RWPE2 (cell line): ENCODE results near the gene FAM174C.

Experiments
- ATAC-seq: fragments of 200-7000 bp; cut with Tn5 transposase; 3 replicates; pipeline ENCODE4 v1.9.1; 2021; ENCODE audit warnings: low read depth
- DNase-seq: peaks from one replicate; pipeline ENCODE4 v3.0.0-alpha.2; 2020; ENCODE audit warnings: low spot score
- H3K27ac ChIP-seq: fragments of 450-650 bp; 2 replicates; pipeline ENCODE4 v1.5.1; 2017; ENCODE audit warnings: mild to moderate bottlenecking; ENCODE audit not compliant: poor library complexity, severe bottlenecking
- H3K27me3 ChIP-seq: fragments of 250-450 bp; sonication (Bioruptor Pico); 2 replicates; pipeline ENCODE4 v1.5.1; 2021; ENCODE audit warnings: mild to moderate bottlenecking, moderate library complexity; ENCODE audit not compliant: insufficient read depth, poor library complexity, severe bottlenecking
- H3K36me3 ChIP-seq: fragments of 250-450 bp; sonication (Bioruptor Pico); 2 replicates; pipeline ENCODE4 v1.5.1; 2020; ENCODE audit warnings: low read depth, mild to moderate bottlenecking, moderate library complexity
- H3K4me1 ChIP-seq: fragments of 250-450 bp; sonication (Bioruptor Pico); 2 replicates; pipeline ENCODE4 v1.5.1; 2021; ENCODE audit warnings: mild to moderate bottlenecking, moderate library complexity; ENCODE audit not compliant: insufficient read depth, poor library complexity, severe bottlenecking
- H3K4me3 ChIP-seq: fragments of 250-450 bp; sonication (Bioruptor Pico); 2 replicates; pipeline ENCODE4 v1.5.1; 2021; ENCODE audit warnings: mild to moderate bottlenecking, moderate library complexity; ENCODE audit not compliant: severe bottlenecking
- H3K9me3 ChIP-seq: fragments of 250-450 bp; sonication (Bioruptor Pico); 2 replicates; pipeline ENCODE4 v1.5.1; 2021; ENCODE audit warnings: mild to moderate bottlenecking, moderate library complexity; ENCODE audit not compliant: severe bottlenecking
- TF ChIP-seq, protein P1 (sequence below): fragments of 450-650 bp; IDR thresholded peaks from one replicate; pipeline ENCODE4 v1.5.1; 2017; ENCODE audit warnings: mild to moderate bottlenecking, moderate library complexity; ENCODE audit not compliant: poor library complexity, severe bottlenecking

Gene FAM174C

DNA sequence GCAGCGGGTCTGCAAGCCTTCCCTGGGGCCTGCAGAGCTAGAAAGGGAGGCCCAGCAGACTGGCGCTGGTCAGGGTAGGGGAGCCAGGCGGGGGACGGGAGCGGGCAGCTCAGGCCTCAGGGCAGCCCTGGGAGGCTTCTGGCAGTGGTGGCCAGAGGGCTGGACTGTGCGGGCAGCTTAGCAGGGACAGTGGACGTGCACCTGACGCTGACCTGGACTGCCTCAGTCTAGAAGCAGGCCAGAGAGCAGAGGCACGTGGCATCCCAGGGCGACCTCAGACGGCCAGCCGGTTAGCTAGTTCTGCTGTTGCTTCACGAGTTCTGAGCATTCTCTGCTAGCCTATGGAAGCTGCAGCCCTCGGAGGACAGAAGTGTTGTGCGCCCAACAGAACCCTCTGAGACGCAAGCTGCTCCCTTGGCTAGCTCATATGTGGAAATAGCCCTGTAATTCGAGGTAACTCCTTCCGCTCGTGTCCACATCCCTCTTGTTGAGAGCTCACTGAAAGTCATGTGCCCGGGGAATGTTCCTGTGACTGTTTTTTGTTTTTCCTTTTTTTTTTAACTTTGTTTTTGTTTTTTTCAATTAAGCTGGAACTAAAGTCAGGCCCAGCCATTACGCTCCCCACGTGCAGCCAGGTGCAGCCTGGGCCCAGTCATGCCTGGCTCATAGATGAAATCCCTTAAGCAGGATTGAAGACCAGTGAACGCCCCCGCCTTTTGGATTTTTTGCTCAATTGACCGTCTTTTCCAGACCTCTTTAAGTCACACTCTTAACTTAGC lies 1.9 kb upstream of the FAM174C start:
- DNase-seq: no peak
- peaks cover 4% of the 10 kb centered on the region for H3K4me1 ChIP-seq
- no peaks in the 10 kb centered on the region for H3K27me3 ChIP-seq
- TF ChIP-seq, protein P1, sequence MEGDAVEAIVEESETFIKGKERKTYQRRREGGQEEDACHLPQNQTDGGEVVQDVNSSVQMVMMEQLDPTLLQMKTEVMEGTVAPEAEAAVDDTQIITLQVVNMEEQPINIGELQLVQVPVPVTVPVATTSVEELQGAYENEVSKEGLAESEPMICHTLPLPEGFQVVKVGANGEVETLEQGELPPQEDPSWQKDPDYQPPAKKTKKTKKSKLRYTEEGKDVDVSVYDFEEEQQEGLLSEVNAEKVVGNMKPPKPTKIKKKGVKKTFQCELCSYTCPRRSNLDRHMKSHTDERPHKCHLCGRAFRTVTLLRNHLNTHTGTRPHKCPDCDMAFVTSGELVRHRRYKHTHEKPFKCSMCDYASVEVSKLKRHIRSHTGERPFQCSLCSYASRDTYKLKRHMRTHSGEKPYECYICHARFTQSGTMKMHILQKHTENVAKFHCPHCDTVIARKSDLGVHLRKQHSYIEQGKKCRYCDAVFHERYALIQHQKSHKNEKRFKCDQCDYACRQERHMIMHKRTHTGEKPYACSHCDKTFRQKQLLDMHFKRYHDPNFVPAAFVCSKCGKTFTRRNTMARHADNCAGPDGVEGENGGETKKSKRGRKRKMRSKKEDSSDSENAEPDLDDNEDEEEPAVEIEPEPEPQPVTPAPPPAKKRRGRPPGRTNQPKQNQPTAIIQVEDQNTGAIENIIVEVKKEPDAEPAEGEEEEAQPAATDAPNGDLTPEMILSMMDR: no peak
- H3K4me3 ChIP-seq: no peak overlapping the region
- no peaks in the 10 kb centered on the region for H3K9me3 ChIP-seq
- ATAC-seq: no peak
- peak overlapping the region; percentile 86 for H3K27ac ChIP-seq
- peaks cover 52% of the 10 kb centered on the region for H3K36me3 ChIP-seq

DNA sequence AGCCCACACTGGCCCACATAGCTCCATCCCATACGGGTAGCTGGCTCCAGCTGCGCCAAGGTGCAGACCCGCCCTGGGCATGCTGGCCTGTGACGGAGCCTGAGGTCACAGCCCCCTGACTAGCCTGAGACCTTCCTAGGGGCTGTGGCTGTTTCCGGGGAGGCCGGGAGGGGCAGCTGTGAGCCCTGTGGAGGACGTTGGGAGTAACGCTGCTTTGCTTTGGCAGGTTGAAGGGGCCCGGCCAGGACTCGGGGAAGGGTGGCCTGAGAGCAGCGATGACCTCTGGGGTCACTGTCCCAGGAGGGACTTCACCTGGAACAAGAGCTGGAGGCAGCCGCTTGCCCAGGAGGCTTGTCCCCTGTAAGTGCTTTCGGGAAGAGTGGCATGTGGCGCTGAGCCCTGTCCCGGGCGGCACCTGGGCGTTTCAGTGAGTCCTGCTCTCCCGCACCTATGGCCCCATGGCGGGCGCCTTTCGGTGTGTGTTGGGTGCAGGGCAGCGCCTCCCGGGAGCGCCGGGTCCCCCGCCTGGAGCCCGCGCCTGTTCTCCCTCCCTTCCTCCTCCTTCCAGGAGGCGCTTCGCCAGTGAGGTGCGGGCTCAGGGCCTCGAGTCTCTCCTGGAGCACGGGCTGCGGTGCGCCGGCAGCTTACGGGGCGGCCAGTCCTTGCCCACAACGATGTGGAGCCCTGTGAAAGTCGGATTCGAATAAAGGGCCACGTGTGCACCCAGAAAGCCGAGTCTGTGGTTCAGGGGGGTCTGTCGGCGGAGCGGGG lies 1.1 kb upstream of the FAM174C start:
- Histone ChIP-seq H3K27me3 (no peaks in the 10 kb centered on the region), H3K4me3 (peak overlapping the region; percentile 58), H3K9me3 (no peaks in the 10 kb centered on the region), H3K27ac (peak overlapping the region; percentile 86), H3K4me1 (peaks cover 4% of the 10 kb centered on the region), H3K36me3 (peaks cover 56% of the 10 kb centered on the region)
- ATAC-seq (no peak), DNase-seq (no peak)
- TF ChIP-seq, protein P1: no peak

DNA sequence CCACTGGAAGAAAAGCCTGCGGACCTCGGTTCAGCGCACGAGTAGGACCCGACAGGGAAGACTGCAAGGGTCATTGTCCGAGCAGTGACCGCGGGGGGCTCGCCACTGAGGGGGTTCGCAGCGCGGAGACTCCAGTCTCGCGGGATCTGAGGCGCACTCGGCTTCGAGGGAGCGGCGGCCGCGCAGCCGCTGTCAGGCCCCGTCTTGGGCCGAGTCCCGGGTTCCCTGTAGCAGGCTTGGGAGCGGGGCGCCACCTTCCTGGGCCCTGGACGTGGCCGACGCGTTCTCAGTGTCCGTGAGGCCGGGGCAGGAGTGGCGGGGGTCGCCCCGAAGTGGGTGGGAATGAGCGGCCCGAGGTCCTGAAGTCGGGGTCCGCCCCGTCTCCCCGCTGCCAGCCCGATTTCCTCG lies 474 bp upstream of the FAM174C start:
- Histone ChIP-seq H3K9me3 (no peaks in the 10 kb centered on the region), H3K4me3 (peak overlapping the region; percentile 58), H3K27ac (peak overlapping the region; percentile 86), H3K36me3 (peaks cover 58% of the 10 kb centered on the region), H3K27me3 (no peaks in the 10 kb centered on the region), H3K4me1 (peaks cover 4% of the 10 kb centered on the region)
- DNase-seq (no peak), ATAC-seq (0 out of 3 replicates have a peak, but pooled peaks have one; percentile 2)
- TF ChIP-seq, protein P1: no peak

DNA sequence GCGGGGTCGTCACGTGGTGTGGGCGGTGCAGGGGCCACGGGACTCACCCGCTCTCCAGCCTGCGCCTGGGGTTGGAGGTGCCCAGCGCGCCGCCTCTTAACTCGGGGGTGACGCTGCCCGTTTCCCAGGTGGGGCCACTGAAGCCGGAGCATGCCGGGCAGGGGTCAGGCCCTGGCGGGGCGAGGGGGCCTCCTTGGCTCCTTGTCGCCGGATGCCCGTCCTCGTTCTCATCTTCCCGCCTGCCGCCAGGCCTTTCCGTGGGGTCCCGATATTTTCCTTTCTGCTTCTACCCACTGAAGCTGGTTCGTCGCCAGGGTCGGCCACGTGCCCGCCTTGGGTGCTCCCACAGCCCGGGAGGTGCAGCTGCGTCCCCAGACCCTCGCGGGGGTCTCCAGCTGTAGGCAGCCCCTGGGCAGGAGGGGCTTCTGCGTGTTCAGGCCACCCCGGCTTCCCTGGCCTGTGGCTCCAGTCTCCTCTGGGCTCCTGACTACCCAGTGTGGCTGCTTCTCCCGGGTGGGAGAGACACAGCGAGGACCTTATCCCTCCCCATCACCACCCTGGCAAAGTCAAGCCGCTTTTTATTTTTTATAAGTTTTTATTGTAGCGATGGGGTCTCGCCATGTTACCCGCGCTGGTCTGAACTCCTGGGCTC lies 772 bp downstream of the FAM174C start:
- ATAC-seq: no peak
- Histone ChIP-seq H3K36me3 (peaks cover 45% of the 10 kb centered on the region), H3K27me3 (no peaks in the 10 kb centered on the region)

More for the DNA sequence above, 772 bp downstream of the FAM174C start:
- H3K4me1 ChIP-seq: peaks cover 4% of the 10 kb centered on the region
- peak overlapping the region; percentile 58 for H3K4me3 ChIP-seq
- TF ChIP-seq, protein P1: no peak
- peak overlapping the region; percentile 86 for H3K27ac ChIP-seq
- H3K9me3 ChIP-seq: no peaks in the 10 kb centered on the region
- DNase-seq: no peak
